IPS-15b (cell line): ENCODE data around the gene CCDC38.
"Not testable (repeated sequence)": the region's sequence is repeated elsewhere in the genome, so short reads cannot be mapped to it uniquely, and the experiment has no call there.

Experiments
- H3K27me3 ChIP-seq: one replicate; pipeline ENCODE4 v1.6.1; 2013; ENCODE audit warnings: low read length; ENCODE audit not compliant: control insufficient read depth, insufficient read depth
- H3K36me3 ChIP-seq: one replicate; pipeline ENCODE4 v1.6.1; 2013; ENCODE audit warnings: low read length; ENCODE audit not compliant: control insufficient read depth, insufficient read depth
- H3K4me1 ChIP-seq: one replicate; pipeline ENCODE4 v1.6.1; 2013; ENCODE audit warnings: mild to moderate bottlenecking, low read length; ENCODE audit not compliant: control insufficient read depth, insufficient read depth
- H3K4me3 ChIP-seq: one replicate; pipeline ENCODE4 v1.5.1; 2013; ENCODE audit warnings: low read depth, low read length
- H3K9ac ChIP-seq: one replicate; pipeline ENCODE4 v1.6.1; 2013; ENCODE audit warnings: low read depth, mild to moderate bottlenecking, low read length
- H3K9me3 ChIP-seq: one replicate; pipeline ENCODE4 v1.6.1; 2013; ENCODE audit warnings: mild to moderate bottlenecking, low read length; ENCODE audit not compliant: control insufficient read depth, insufficient read depth

CCDC38 gene

GRCh38 chr12:95976416-95976832 is 34.0 kb upstream of the CCDC38 start:
- no peaks in the 10 kb centered on the region for H3K9me3 ChIP-seq
- H3K27me3 ChIP-seq: no peaks in the 10 kb centered on the region
- H3K4me1 ChIP-seq: no peaks in the 10 kb centered on the region
- H3K9ac ChIP-seq: no peak overlapping the region
- H3K4me3 ChIP-seq: no peak overlapping the region
- no peaks in the 10 kb centered on the region for H3K36me3 ChIP-seq

- no peaks in the 10 kb centered on the region for H3K36me3 ChIP-seq
- no peak overlapping the region for H3K9ac ChIP-seq
- no peak overlapping the region for H3K4me3 ChIP-seq
- H3K4me1 ChIP-seq: peaks cover 3% of the 10 kb centered on the region
- H3K27me3 ChIP-seq: no peaks in the 10 kb centered on the region
- H3K9me3 ChIP-seq: no peaks in the 10 kb centered on the region
Measured at GRCh38 chr12:95975491-95975890, 33.1 kb upstream of the CCDC38 start.

GRCh38 chr12:95974358-95974757 is 31.9 kb upstream of the CCDC38 start:
- no peak overlapping the region for H3K9ac ChIP-seq
- no peak overlapping the region for H3K4me3 ChIP-seq
- peaks cover 3% of the 10 kb centered on the region for H3K4me1 ChIP-seq
- H3K36me3 ChIP-seq: no peaks in the 10 kb centered on the region
- H3K27me3 ChIP-seq: no peaks in the 10 kb centered on the region
- H3K9me3 ChIP-seq: no peaks in the 10 kb centered on the region

- H3K9me3 ChIP-seq: no peaks in the 10 kb centered on the region
- no peak overlapping the region for H3K4me3 ChIP-seq
- H3K4me1 ChIP-seq: peaks cover 3% of the 10 kb centered on the region
- no peaks in the 10 kb centered on the region for H3K27me3 ChIP-seq
- H3K9ac ChIP-seq: no peak overlapping the region
- no peaks in the 10 kb centered on the region for H3K36me3 ChIP-seq
Measured at GRCh38 chr12:95972832-95973456, 30.5 kb upstream of the CCDC38 start.

- Histone ChIP-seq H3K27me3 (no peaks in the 10 kb centered on the region), H3K36me3 (no peaks in the 10 kb centered on the region), H3K4me3 (no peak overlapping the region), H3K9me3 (no peaks in the 10 kb centered on the region), H3K4me1 (peaks cover 3% of the 10 kb centered on the region), H3K9ac (no peak overlapping the region)
Measured at GRCh38 chr12:95970905-95971304, 28.5 kb upstream of the CCDC38 start.

- not testable (repeated sequence) for H3K4me3 ChIP-seq, H3K36me3 ChIP-seq, H3K9ac ChIP-seq, H3K27me3 ChIP-seq, H3K4me1 ChIP-seq, H3K9me3 ChIP-seq
Measured at GRCh38 chr12:95969116-95969515, 26.7 kb upstream of the CCDC38 start.

GRCh38 chr12:95967301-95967700 is 24.9 kb upstream of the CCDC38 start:
- no peaks in the 10 kb centered on the region for H3K36me3 ChIP-seq

GRCh38 chr12:95966287-95966870 is 24.0 kb upstream of the CCDC38 start:
- Histone ChIP-seq H3K4me3 (no peak overlapping the region), H3K9ac (no peak overlapping the region), H3K36me3 (no peaks in the 10 kb centered on the region), H3K4me1 (peaks cover 3% of the 10 kb centered on the region), H3K9me3 (no peaks in the 10 kb centered on the region), H3K27me3 (no peaks in the 10 kb centered on the region)

More at GRCh38 chr12:95967301-95967700, 24.9 kb upstream of the CCDC38 start:
- H3K4me1 ChIP-seq: peaks cover 3% of the 10 kb centered on the region
- no peaks in the 10 kb centered on the region for H3K9me3 ChIP-seq
- H3K9ac ChIP-seq: no peak overlapping the region
- no peaks in the 10 kb centered on the region for H3K27me3 ChIP-seq
- H3K4me3 ChIP-seq: no peak overlapping the region

GRCh38 chr12:95963096-95963495 is 20.7 kb upstream of the CCDC38 start:
- Histone ChIP-seq H3K4me3 (no peak overlapping the region), H3K36me3 (no peaks in the 10 kb centered on the region), H3K4me1 (no peaks in the 10 kb centered on the region), H3K27me3 (no peaks in the 10 kb centered on the region), H3K9ac (no peak overlapping the region), H3K9me3 (no peaks in the 10 kb centered on the region)

- H3K9ac ChIP-seq: no peak overlapping the region
- H3K27me3 ChIP-seq: no peaks in the 10 kb centered on the region
- no peaks in the 10 kb centered on the region for H3K36me3 ChIP-seq
- H3K9me3 ChIP-seq: no peaks in the 10 kb centered on the region
- H3K4me1 ChIP-seq: peaks cover 3% of the 10 kb centered on the region
- no peak overlapping the region for H3K4me3 ChIP-seq
Measured at GRCh38 chr12:95962222-95962621, 19.8 kb upstream of the CCDC38 start.

GRCh38 chr12:95960241-95960640 is 17.8 kb upstream of the CCDC38 start:
- Histone ChIP-seq H3K4me1 (peaks cover 6% of the 10 kb centered on the region), H3K36me3 (no peaks in the 10 kb centered on the region), H3K27me3 (no peaks in the 10 kb centered on the region), H3K4me3 (no peak overlapping the region), H3K9ac (no peak overlapping the region), H3K9me3 (no peaks in the 10 kb centered on the region)

- Histone ChIP-seq H3K9me3 (no peaks in the 10 kb centered on the region), H3K9ac (no peak overlapping the region), H3K4me3 (no peak overlapping the region), H3K4me1 (peaks cover 6% of the 10 kb centered on the region), H3K27me3 (no peaks in the 10 kb centered on the region), H3K36me3 (no peaks in the 10 kb centered on the region)
Measured at GRCh38 chr12:95959107-95959506, 16.7 kb upstream of the CCDC38 start.
